ENCODE results near the gene CELSR1. TPM values are rescaled to one million over a fixed set of nuclear protein-coding genes. Genes with fewer than 3 reads are reported as not detected.

Gene CELSR1
- total RNA-seq, 1 experiment from 2014 or later, result 19.6 TPM

GRCh38 chr22:46465345-46465720 is 72.1 kb downstream of the CELSR1 start:
- BruUV-seq (replicated peaks), result no TSS peak
- ATAC-seq, result no peak
- POLR2A ChIA-PET, result no interaction called here

More at GRCh38 chr22:46465345-46465720, 72.1 kb downstream of the CELSR1 start:
- DNase-seq (ENCODE audit: low read depth, low spot score), result no peak
- peaks cover 23 to 46% of the 10 kb centered on the region in 2 experiments for H3K4me1 ChIP-seq (ENCODE audit: control insufficient read depth in 1 of 2, insufficient read depth in 2 of 2, low read length in 2 of 2)
- ChIA-PET CTCF (interaction anchor here (0.6 kb wide), 1 partner anchor 125 kb away, joined by 3 read pairs; no protein-coding TSS in a partner anchor), RAD21 (ENCODE audit: low non-redundant PET in 1 of 2, low total read pairs in 2 of 2, uncharacterized antibody in 2 of 2, unreplicated experiment in 2 of 2) (no interaction called here)
- TF ChIP-seq ATF3 (IDR thresholded peaks at IDR 0.05) (no peak), EZH2phosphoT487 (IDR thresholded peaks at IDR 0.05; ENCODE audit: borderline replicate concordance) (no peak), JUND (IDR thresholded peaks at IDR 0.05) (no peak), CEBPB (IDR thresholded peaks at IDR 0.05; ENCODE audit: low read depth) (no peak), SIN3A (IDR thresholded peaks at IDR 0.05; ENCODE audit: low read depth) (no peak), ELF1 (IDR thresholded peaks at IDR 0.05; ENCODE audit: borderline replicate concordance, low read depth) (no peak), SRF (IDR thresholded peaks at IDR 0.05; ENCODE audit: low read depth) (no peak), SP1 (IDR thresholded peaks at IDR 0.05; ENCODE audit: low read depth) (no peak), FOSL1 (IDR thresholded peaks at IDR 0.05; ENCODE audit: low read depth) (no peak), CBX3 (IDR thresholded peaks at IDR 0.05; ENCODE audit: low read depth) (no peak), ZFX (IDR thresholded peaks at IDR 0.05) (no peak), CTCF (IDR thresholded peaks at IDR 0.05 in 2 of 3, conservative IDR thresholded peaks at IDR 0.05 in 1 of 3; ENCODE audit: borderline replicate concordance in 1 of 3, insufficient read depth in 1 of 3, low read depth in 2 of 3, low read length in 2 of 3) (no peak), POLR2AphosphoS5 (IDR thresholded peaks at IDR 0.05; ENCODE audit: low read depth, low read length) (no peak), ZNF274 (IDR thresholded peaks at IDR 0.05; ENCODE audit: low read depth, low read length) (no peak), ZBTB33 (IDR thresholded peaks at IDR 0.05; ENCODE audit: extremely low read depth, insufficient replicate concordance, low read length) (no peak), POLR2A (IDR thresholded peaks at IDR 0.05; ENCODE audit: borderline replicate concordance, extremely low read depth, insufficient read depth, insufficient read length) (no peak), REST (IDR thresholded peaks at IDR 0.05; ENCODE audit: low read depth) (no peak), MAX (IDR thresholded peaks at IDR 0.05) (no peak), RAD21 (IDR thresholded peaks at IDR 0.05; ENCODE audit: low read depth) (no peak)
- intact Hi-C loops (cut with micrococcal nuclease), result no loop called here
- H3K79me2 ChIP-seq (ENCODE audit: insufficient read depth, low read length), result no peaks in the 10 kb centered on the region
- no peak overlapping the region for H3K4me3 ChIP-seq (replicated peaks in 1 of 2; ENCODE audit: low read depth in 1 of 2, low read length in 2 of 2)
- H3K4me2 ChIP-seq (ENCODE audit: low read length), result no peak overlapping the region
- H3K9ac ChIP-seq (ENCODE audit: low read length), result no peak overlapping the region
- no peak overlapping the region for H2AFZ ChIP-seq (ENCODE audit: low read depth, low read length, poor library complexity, severe bottlenecking)
- no peaks in the 10 kb centered on the region for H4K20me1 ChIP-seq (ENCODE audit: insufficient read depth)
- H3K9me2 ChIP-seq (ENCODE audit: insufficient read depth), result no peaks in the 10 kb centered on the region
- H3K27me3 ChIP-seq (ENCODE audit: insufficient read depth, low read length), result no peaks in the 10 kb centered on the region
- H3K36me3 ChIP-seq (ENCODE audit: control insufficient read depth in 1 of 2, insufficient read depth in 2 of 2, low read length in 2 of 2), result 0 out of 4 replicates have a peak, but pooled peaks cover 0 to 5% of the 10 kb centered on the region in 2 experiments
- H3K9me3 ChIP-seq (ENCODE audit: control insufficient read depth in 1 of 2, insufficient read depth in 1 of 2, low read depth in 1 of 2, low read length in 2 of 2), result no peaks in the 10 kb centered on the region
- no peak overlapping the region for H3K27ac ChIP-seq (ENCODE audit: low read depth, low read length)
